AG09319 (cell line): Measurements from ENCODE around the gene MAP2K5.

ENCODE experiments used
- DNase-seq: peaks from one replicate; pipeline ENCODE4 v3.0.0-alpha.2; 2010; ENCODE audit warnings: low read depth; ENCODE audit errors: extremely low read depth
- TF ChIP-seq, protein P1 (sequence below): IDR thresholded peaks from 2 replicates; pipeline ENCODE4 v1.5.1; 2011; ENCODE audit warnings: low read depth, mild to moderate bottlenecking, inconsistent platforms, low read length, moderate library complexity

MAP2K5 gene

DNA sequence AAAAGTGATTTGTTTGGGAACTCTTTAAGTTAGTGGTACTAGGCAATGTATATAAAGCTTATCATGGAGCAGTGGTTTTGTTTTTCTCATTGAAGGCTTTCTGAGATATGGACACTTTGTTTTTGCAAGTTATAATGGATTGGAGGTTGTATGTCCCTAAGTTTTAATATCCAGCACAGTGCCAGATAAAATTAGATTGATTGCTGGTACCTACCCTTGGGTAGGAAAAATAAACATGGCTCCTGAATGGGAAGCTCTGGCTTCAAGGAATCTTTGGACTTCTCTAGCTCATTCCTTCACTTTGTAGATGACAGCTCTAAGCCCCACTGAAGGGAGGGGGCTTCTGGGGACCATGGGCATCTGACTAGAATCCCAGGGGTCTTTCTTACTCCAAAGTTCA, 201.1 kb downstream of the MAP2K5 start:
- no peak for DNase-seq
- TF ChIP-seq, protein P1, sequence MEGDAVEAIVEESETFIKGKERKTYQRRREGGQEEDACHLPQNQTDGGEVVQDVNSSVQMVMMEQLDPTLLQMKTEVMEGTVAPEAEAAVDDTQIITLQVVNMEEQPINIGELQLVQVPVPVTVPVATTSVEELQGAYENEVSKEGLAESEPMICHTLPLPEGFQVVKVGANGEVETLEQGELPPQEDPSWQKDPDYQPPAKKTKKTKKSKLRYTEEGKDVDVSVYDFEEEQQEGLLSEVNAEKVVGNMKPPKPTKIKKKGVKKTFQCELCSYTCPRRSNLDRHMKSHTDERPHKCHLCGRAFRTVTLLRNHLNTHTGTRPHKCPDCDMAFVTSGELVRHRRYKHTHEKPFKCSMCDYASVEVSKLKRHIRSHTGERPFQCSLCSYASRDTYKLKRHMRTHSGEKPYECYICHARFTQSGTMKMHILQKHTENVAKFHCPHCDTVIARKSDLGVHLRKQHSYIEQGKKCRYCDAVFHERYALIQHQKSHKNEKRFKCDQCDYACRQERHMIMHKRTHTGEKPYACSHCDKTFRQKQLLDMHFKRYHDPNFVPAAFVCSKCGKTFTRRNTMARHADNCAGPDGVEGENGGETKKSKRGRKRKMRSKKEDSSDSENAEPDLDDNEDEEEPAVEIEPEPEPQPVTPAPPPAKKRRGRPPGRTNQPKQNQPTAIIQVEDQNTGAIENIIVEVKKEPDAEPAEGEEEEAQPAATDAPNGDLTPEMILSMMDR = no peak

DNA sequence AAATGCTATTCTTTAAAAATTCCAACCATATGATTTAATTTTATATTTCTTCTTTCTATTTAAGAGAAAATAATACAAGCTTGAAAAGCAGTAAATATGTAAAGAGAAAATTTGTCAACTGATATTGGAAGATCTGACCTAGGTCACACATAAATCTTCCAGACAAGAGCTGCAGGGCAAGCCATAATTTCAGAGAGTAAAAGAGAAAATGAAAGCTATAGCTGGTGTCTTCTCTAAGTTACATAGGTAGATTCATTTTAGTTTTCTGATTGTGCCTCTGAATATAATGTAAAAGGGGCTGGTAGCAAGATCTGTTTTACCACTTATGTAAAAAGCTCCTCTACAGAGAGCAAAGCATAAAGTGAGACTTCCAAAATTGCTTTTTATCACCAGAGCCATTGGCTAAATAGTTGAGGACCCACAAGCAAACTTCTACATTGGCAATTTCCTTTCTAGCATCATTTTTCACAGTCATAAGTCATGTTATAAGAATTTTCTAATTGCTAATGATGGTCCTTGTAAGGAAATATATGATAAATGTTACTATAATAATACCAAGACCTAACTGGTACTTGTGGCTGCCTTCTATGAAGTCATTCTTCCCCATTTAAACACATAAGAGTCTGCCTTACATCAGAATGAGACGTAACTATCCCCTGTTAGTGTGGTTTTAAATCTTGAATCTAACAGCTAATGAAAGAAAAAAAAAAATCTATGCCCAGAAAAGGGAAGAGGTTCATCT, 202.0 kb downstream of the MAP2K5 start:
- no peak for DNase-seq
- TF ChIP-seq, protein P1 = no peak

DNA sequence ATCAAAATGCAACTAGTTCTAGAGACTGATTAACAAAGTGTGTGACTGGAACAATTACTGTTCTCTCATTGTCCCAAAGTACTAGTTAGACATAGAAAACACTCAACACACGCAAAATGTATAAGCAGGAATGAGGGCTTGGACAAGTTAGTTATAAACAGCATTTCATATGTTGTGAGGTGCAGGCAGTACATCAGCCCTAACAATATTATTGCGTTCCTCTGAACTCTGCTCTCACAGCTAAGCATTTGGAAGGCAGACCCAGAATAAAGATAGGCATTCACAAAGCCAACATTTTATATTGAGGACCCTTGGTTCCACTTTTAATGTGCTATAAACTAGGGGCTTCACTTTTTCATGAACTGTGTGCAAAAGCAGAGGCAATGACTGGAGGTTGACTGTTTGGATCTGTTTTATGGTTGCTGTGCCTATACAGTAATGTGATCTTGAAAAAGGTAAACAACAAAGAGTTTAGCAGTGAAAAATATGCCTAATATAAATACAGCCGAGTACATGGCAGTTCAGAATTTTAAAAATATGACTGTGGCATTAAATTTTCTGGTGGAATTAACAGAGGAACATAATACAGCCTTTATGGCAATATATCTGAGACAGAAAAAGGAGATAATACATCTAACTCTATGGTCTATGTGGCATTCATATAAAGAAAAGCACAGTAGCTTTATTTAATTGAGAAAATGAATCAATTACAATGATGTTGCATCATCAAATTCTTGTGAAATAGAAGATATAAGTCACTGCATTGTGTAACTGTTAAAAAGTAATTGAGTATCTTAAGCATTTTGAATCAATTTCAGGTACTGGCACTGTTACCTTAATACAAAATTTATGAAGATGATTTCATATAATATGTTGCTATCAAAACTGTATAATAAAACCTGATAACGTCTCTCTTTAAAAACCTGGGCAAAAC, 202.8 kb downstream of the MAP2K5 start:
- TF ChIP-seq, protein P1 = no peak
- DNase-seq = no peak

DNA sequence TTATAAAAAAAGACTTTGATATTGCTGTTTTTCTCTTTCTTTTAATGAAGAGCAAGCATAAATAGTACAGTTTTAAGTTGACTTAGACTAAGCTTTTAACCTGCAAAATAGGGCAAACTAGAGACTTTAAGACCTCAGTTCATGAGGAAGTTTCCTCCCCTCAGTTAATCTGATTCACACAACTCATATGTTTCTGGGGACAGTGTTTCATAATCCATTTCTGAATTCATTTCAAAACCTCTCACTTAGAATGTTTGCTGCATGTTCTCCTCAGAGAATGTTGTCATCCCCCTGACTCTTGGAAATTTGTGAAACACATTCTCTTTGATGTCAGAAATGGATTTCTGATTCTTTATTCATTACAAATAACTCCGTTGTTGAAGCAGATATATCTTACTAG, 203.5 kb downstream of the MAP2K5 start:
- DNase-seq = peak; percentile 3

DNA sequence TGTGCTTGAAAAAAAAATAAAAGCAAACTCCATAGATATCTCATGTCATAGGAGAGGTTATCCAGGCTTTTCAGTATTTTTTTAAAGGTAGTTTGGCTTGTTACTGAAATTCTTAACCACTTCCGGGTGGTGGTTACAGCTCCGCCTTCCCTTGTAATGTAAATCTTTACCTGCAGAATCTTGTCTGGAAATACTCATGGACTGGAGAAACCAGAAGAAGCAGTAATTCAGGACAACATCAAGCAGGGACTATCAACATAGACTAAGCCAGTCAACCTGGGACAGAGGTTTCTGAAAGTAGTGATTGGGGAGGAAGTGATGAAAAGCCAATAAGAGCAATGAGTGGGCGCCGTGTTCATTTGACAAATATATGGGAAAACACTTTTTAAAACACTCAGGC, 203.9 kb downstream of the MAP2K5 start:
- TF ChIP-seq, protein P1 = no peak
- no peak for DNase-seq

More for the DNA sequence above, 203.5 kb downstream of the MAP2K5 start:
- TF ChIP-seq, protein P1 = no peak

DNA sequence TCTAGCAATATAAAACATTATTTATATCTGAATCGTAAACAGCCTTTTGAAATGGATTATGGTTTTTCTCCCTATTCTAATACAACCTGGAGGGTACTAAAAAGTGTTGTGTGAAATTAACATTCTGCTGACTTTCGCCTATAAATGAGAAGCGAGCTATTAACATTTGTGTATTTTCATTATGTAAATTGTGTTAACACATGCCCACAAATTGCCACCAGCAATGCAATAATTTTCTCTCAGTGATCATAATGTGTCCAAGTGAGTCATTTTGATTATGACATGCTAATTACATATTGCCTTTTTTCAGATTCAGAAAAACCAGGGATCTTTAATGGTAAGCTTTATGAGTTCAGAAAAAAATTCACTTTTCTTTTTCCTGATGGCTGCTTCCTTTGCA, 205.4 kb downstream of the MAP2K5 start:
- TF ChIP-seq, protein P1 = no peak
- no peak for DNase-seq

DNA sequence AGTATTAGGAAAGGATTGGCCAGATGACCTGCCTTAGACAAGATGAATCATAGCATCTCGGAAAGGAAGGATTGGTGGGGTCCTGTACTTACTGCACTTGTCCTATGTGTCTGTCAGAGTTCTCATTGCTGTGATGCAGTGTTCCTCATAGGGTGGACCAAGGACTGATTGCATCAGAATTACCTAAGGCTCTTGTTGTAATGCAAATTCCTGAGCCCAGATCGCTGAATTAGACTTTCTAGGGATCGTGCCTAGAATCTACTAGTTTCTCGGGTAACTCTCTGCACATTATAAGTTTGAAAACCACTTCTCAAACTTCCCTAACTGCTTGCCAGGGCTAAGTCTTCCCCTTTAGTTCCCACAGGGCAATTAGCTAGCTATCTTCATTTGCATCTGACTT, 207.9 kb downstream of the MAP2K5 start:
- TF ChIP-seq, protein P1 = no peak
- DNase-seq = no peak
